HG03342 (cell line): ENCODE measurements around the gene CT47C1.
A peak's percentile ranks its signal among the peaks of the same experiment; 100 is the strongest.
"Not testable (repeated sequence)": the region's sequence is repeated elsewhere in the genome, so short reads cannot be mapped to it uniquely, and the experiment has no call there.

Source experiments
- ATAC-seq: cut with Tn5 transposase; IDR thresholded peaks from one replicate; pipeline ENCODE4 v1.9.1; 2021; ENCODE audit warnings: mild to moderate bottlenecking, moderate library complexity; ENCODE audit not compliant: unreplicated experiment

Gene CT47C1

GRCh38 chrX:119072744-119073143 is at the start of gene CT47C1:
TSS of gene CT47C1 (plus strand) at chrX:119072993. CDS start at chrX:119073226, 233 bp downstream.
- ATAC-seq = no peak

GRCh38 chrX:119025900-119026299 is 46.9 kb upstream of the CT47C1 start:
- ATAC-seq = no peak

- ATAC-seq = not testable (repeated sequence)
Observed at GRCh38 chrX:119026344-119026743, 46.4 kb upstream of the CT47C1 start.

GRCh38 chrX:119027960-119028732 is 44.6 kb upstream of the CT47C1 start:
- not testable (repeated sequence) for ATAC-seq

- ATAC-seq = no peak
Observed at GRCh38 chrX:119028733-119029330, 44.0 kb upstream of the CT47C1 start.

GRCh38 chrX:119029656-119030055 is 43.1 kb upstream of the CT47C1 start:
- not testable (repeated sequence) for ATAC-seq

GRCh38 chrX:119030990-119031389 is 41.8 kb upstream of the CT47C1 start:
- ATAC-seq = no peak

- no peak for ATAC-seq
Observed at GRCh38 chrX:119036107-119037029, 36.4 kb upstream of the CT47C1 start.

GRCh38 chrX:119040432-119040831 is 32.4 kb upstream of the CT47C1 start:
- ATAC-seq = no peak

GRCh38 chrX:119041175-119041574 is 31.6 kb upstream of the CT47C1 start:
- no peak for ATAC-seq

- no peak for ATAC-seq
Observed at GRCh38 chrX:119042040-119042439, 30.8 kb upstream of the CT47C1 start.

- ATAC-seq = no peak
Observed at GRCh38 chrX:119042996-119043395, 29.8 kb upstream of the CT47C1 start.

- no peak for ATAC-seq
Observed at GRCh38 chrX:119045884-119046283, 26.9 kb upstream of the CT47C1 start.

- no peak for ATAC-seq
Observed at GRCh38 chrX:119055687-119056086, 17.1 kb upstream of the CT47C1 start.

GRCh38 chrX:119062750-119063374 is 9.9 kb upstream of the CT47C1 start:
- no peak for ATAC-seq

- ATAC-seq = no peak
Observed at GRCh38 chrX:119063428-119063827, 9.4 kb upstream of the CT47C1 start.

GRCh38 chrX:119067023-119067739 is 5.6 kb upstream of the CT47C1 start:
- ATAC-seq = no peak

- ATAC-seq = no peak
Observed at GRCh38 chrX:119069128-119069527, 3.7 kb upstream of the CT47C1 start.

GRCh38 chrX:119069762-119070161 is 3.0 kb upstream of the CT47C1 start:
- no peak for ATAC-seq

GRCh38 chrX:119071381-119071780 is 1.4 kb upstream of the CT47C1 start:
- peak; percentile 80 for ATAC-seq
